HG02588 (cell line): ENCODE measurements around the gene ATP5F1C.
"Not testable (repeated sequence)": the region's sequence is repeated elsewhere in the genome, so short reads cannot be mapped to it uniquely, and the experiment has no call there.

ENCODE experiments used
- ATAC-seq: cut with Tn5 transposase; IDR thresholded peaks from one replicate; pipeline ENCODE4 v1.9.1; 2021; ENCODE audit warnings: mild to moderate bottlenecking, moderate library complexity; ENCODE audit not compliant: unreplicated experiment

Gene ATP5F1C

DNA sequence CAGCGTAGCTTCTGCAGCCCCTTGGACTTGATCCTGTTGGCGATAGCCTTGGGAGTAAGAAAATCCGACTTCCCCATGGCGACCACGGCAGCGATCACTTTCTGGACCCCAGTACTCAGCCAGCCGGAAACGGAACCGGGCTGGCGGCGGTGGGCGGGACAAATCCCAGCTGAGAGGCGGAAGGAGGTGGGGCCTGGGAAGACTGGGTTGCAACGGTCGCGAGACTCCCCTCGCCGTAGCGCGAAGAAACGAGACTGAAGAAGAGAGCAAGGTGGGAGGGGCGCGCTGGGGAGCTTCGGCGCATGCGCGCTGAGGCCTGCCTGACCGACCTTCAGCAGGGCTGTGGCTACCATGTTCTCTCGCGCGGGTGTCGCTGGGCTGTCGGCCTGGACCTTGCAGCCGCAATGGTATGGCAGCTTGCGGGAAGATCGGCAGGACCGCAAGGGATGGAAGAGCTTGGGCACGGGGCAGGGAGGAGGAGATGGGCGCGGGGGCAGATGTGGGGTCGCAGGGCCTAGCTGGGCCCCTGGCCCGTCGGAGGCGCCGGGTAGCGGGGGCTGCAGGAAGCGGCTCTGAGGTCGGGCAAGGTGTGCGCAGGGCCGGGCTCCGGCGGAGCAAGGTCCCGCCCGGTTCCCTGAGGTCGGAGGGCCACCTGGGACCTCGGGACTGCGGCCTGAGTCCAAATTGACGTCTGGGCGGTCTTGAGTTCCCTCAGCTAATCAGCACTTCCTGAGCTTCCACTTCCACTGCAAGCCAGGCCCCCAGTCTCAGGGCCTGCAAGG lies at the start of gene ATP5F1C, which contains the start of gene KIN:
ATP5F1C (plus strand) TSS at position 321 of the 782 bp plus-strand sequence; CDS start at position 352, 31 bp downstream.
KIN (minus strand) TSS at position 137 of the 782 bp plus-strand sequence; CDS start at position 77, 60 bp downstream.
- peak; percentile 94 for ATAC-seq

GRCh38 chr10:7738536-7739407 lies 49.2 kb upstream of the ATP5F1C start:
- ATAC-seq = no peak

DNA sequence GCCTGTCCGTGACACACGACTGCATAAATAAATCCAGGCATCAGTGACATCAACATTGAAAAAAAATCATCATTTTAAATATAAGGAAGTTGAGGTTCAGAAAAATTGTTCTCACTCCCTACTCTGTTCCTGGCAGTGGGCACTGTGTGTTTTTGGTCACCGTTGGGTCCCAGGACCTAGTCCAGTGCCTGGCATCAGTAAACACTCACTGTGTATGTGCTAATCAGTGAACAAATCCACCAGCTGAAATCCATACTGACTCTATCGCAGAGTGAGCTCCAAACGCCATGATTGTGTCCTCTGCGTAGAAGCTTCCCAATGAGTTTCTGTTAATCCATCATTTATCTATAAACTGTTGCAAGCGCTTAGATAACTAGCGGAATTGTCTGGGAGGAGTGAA lies 43.7 kb upstream of the ATP5F1C start:
- ATAC-seq = no peak

- ATAC-seq = not testable (repeated sequence)
Measured at GRCh38 chr10:7748637-7749036, 39.3 kb upstream of the ATP5F1C start.

DNA sequence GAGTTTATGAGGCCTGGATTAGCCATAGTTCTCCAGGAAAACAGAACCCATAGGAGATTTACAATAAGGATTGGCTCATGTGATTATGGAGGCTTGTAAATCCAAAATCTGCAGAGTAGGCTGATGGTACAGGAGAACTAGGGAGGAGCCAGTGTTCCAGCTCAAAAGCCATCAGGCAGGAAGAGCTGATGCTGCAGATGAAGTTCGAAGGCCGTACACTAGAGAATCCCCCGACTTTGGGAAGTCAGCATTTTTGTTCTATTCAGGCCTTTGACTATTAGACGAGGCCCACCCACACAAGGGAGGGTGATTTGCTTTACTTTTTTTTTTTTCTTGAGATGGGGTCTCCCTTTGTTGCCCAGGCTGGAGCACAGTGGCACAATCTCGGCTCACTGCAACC lies 37.8 kb upstream of the ATP5F1C start:
- ATAC-seq = no peak

GRCh38 chr10:7752251-7752650 lies 35.7 kb upstream of the ATP5F1C start:
- no peak for ATAC-seq

GRCh38 chr10:7755103-7755502 lies 32.9 kb upstream of the ATP5F1C start:
- no peak for ATAC-seq

DNA sequence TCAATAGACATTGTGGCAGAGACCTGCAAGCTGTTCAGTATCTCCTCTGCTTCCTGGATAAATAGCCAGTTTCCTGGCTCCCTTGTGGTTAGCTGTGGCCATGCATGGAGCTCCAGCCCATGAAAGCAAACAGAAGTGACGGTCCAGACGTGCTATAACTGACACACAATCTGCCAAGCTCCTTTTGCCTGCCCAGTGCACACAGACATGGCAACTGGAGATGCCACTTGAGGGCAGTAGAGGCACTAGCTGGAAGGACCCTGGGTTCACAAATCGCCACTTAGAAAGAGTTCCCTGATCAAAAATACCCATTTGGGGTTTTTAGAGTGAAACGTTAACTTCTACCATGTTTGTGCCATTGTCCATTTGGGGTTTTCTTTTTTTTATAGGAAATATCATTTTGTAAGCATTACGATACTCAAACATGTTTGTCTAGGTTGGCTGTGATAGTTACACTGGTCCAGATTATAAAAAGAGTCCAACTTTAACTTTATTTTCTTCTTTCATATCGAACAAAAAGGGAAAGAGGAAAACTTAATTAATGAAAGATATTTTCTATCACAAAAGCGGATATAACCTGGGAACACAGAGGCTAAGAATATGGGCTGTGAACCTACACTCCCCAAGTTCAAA lies 31.5 kb upstream of the ATP5F1C start:
- no peak for ATAC-seq

- no peak for ATAC-seq
Measured at GRCh38 chr10:7763929-7764328, 24.0 kb upstream of the ATP5F1C start.

GRCh38 chr10:7766241-7766640 lies 21.7 kb upstream of the ATP5F1C start:
- ATAC-seq = no peak

- no peak for ATAC-seq
Measured at GRCh38 chr10:7767209-7767608, 20.8 kb upstream of the ATP5F1C start.

GRCh38 chr10:7768417-7768816 lies 19.6 kb upstream of the ATP5F1C start:
- no peak for ATAC-seq

- ATAC-seq = no peak
Measured at GRCh38 chr10:7773845-7774801, 13.9 kb upstream of the ATP5F1C start.

- no peak for ATAC-seq
Measured at GRCh38 chr10:7776777-7777176, 11.2 kb upstream of the ATP5F1C start.

GRCh38 chr10:7782194-7782593 lies 5.8 kb upstream of the ATP5F1C start:
- not testable (repeated sequence) for ATAC-seq

DNA sequence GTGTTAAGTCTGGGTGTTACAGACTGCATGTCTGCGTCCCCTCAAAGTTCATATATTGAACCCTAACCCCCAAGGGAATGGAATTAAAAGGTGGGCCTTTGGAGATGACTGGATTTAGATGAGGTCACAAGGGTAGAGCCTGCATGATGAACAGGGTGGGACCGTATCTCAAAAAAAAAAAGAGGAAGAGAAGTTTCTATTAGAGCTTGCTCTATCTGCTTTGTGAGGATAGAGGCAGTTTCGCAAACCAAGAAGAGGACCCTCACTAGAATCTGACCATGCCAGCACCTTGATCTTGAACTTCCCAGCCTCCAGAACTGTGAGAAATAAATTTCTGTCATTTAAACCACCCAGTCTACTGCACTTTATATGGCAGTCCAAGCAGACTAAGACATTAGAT lies 1.5 kb upstream of the ATP5F1C start:
- ATAC-seq = no peak

GRCh38 chr10:7787150-7787856 lies 674 bp upstream of the ATP5F1C start:
- peak; percentile 16 for ATAC-seq

DNA sequence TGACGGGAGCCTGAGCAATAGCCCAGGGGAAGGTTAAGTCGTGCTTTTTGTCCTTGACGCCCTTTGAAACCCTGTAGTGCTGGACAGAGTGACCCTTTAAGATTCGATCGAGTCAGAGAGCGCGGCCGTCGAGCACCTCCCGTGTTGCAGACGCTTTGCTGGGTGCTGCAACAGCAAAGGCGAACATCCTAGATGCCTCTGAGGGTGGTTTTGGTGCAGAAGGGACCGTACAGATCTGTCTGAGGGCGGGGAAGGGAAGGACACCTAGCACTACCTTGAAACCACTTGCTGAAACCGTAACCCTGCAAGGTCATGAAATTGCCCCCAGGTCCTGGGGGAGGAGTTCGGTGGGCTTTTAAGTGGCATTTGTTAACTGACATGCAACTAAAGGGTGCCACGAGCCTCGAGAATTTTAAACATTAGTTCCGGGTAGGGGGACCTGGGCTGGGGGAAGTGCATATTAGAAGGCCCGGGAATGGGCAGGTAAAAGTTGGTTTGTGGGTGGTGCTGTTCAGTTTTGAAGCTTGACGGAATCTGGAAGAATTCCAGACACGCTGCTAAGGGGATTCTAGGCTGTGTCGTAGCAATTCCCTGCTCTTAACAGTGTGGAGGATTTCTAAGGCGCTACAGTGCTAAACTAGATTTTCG lies 786 bp downstream of the ATP5F1C start:
- ATAC-seq = peak; percentile 10

- ATAC-seq = no peak
Measured at GRCh38 chr10:7789390-7789789, 1.4 kb downstream of the ATP5F1C start.
